OCI-LY7 (cell line): ENCODE measurements around the gene YY1AP1. TPM values are rescaled to one million over a fixed set of nuclear protein-coding genes. Genes with fewer than 3 reads are reported as not detected.
"Not testable (repeated sequence)": the region's sequence is repeated elsewhere in the genome, so short reads cannot be mapped to it uniquely, and the experiment has no call there.

Source experiments
- BruUV-seq: library from RNA; stranded (reverse); fragments of 400-500 nt; replicated peaks from 2 replicates; lab custom pipeline; 2021; lab: Mats Ljungman, UMichigan
- CTCF ChIA-PET: fragments of 300-600 bp; sonication (Branson Sonifier 250); formaldehyde crosslinking; loops from one replicate; lab custom pipeline; 2022; ENCODE audit warnings: antibody characterized with exemption; ENCODE audit not compliant: unreplicated experiment; lab: Charles Lee
- POLR2A ChIA-PET: fragments of 300-600 bp; sonication (Branson Sonifier 250); formaldehyde crosslinking; loops from one replicate; lab custom pipeline; 2022; ENCODE audit warnings: antibody characterized with exemption; lab: Charles Lee
- DNase-seq: peaks from one replicate; pipeline ENCODE4 v3.0.0-alpha.2; 2015; ENCODE audit warnings: low spot score
- H2AFZ ChIP-seq: fragments of 200-600 bp; sonication (generic), shearing (Covaris generic); 2 replicates; pipeline ENCODE4 v1.6.1; 2014; ENCODE audit warnings: mild to moderate bottlenecking, antibody characterized with exemption, low read length, moderate library complexity
- H3K27ac ChIP-seq: fragments of 200-600 bp; sonication (generic); 2 replicates; pipeline ENCODE4 v1.5.1; 2014; ENCODE audit warnings: mixed run types, low read depth, mild to moderate bottlenecking, moderate library complexity, low read length, inconsistent platforms; ENCODE audit not compliant: poor library complexity, severe bottlenecking
- H3K36me3 ChIP-seq: fragments of 200-600 bp; sonication (generic); 2 replicates; pipeline ENCODE4 v1.6.1; 2014; ENCODE audit warnings: mild to moderate bottlenecking, antibody characterized with exemption, low read length, moderate library complexity, mixed read lengths; ENCODE audit not compliant: insufficient read depth
- H3K4me1 ChIP-seq: fragments of 200-600 bp; sonication (generic); 2 replicates; pipeline ENCODE4 v1.5.1; 2014; ENCODE audit warnings: mild to moderate bottlenecking, low read length; ENCODE audit not compliant: insufficient read depth, poor library complexity, severe bottlenecking
- H3K4me2 ChIP-seq: fragments of 200-600 bp; sonication (generic); 2 replicates; pipeline ENCODE4 v1.6.1; 2014; ENCODE audit warnings: mild to moderate bottlenecking, low read length
- H3K4me3 ChIP-seq: fragments of 200-600 bp; sonication (generic); 2 replicates; pipeline ENCODE4 v1.5.1; 2014; ENCODE audit warnings: mild to moderate bottlenecking, low read depth, low read length; ENCODE audit not compliant: poor library complexity, severe bottlenecking
- H3K79me2 ChIP-seq: fragments of 200-600 bp; sonication (generic); 2 replicates; pipeline ENCODE4 v1.6.1; 2016; ENCODE audit warnings: low read depth, mild to moderate bottlenecking, low read length, moderate library complexity, mixed read lengths; ENCODE audit not compliant: insufficient read depth
- H3K9me2 ChIP-seq: fragments of 200-600 bp; sonication (generic); 2 replicates; pipeline ENCODE4 v1.6.1; 2016; ENCODE audit warnings: mild to moderate bottlenecking, low read length, mixed read lengths; ENCODE audit not compliant: insufficient read depth
- H3K9me3 ChIP-seq: fragments of 200-600 bp; sonication (generic); 2 replicates; pipeline ENCODE4 v1.6.1; 2014; ENCODE audit warnings: mild to moderate bottlenecking, mixed run types, low read length, mixed read lengths
- H4K20me1 ChIP-seq: fragments of 200-600 bp; sonication (generic); 2 replicates; pipeline ENCODE4 v1.6.1; 2014; ENCODE audit warnings: mild to moderate bottlenecking, antibody characterized with exemption, low read length, moderate library complexity, mixed read lengths; ENCODE audit not compliant: insufficient read depth
- EZH2phosphoT487 ChIP-seq: fragments of 200-600 bp; sonication (generic); IDR thresholded peaks from 2 replicates; pipeline ENCODE4 v1.6.1; 2018; ENCODE audit warnings: low read depth, borderline replicate concordance, mild to moderate bottlenecking, mixed run types, antibody characterized with exemption, low read length, moderate library complexity, mixed read lengths
- intact Hi-C: fragments of 100-400 bp; cut with micrococcal nuclease; formaldehyde crosslinking; loops from one replicate; pipeline ENCODE4 v1.10.0; 2022; ENCODE audit not compliant: unreplicated experiment
- total RNA-seq, 2 experiments: library from RNA; depleted of rRNA in 1 of 2; stranded (reverse); fragments of >200 nt in 1 of 2; shearing (Covaris generic) in 1 of 2; gene quantifications; 2 replicates each; pipeline ENCODE4 v1.2.3, GENCODE V29; 2014 to 2022
- TF ChIP-seq, protein P1 (sequence below): fragments of 200-600 bp; sonication (generic); conservative IDR thresholded peaks from 2 replicates; pipeline ENCODE4 v1.5.1; 2014; ENCODE audit warnings: mild to moderate bottlenecking, antibody characterized with exemption, low read length, moderate library complexity, mixed read lengths

Gene YY1AP1
- total RNA-seq, 2 experiments from 2014 or later, result 76.0 to 84.6 TPM

DNA sequence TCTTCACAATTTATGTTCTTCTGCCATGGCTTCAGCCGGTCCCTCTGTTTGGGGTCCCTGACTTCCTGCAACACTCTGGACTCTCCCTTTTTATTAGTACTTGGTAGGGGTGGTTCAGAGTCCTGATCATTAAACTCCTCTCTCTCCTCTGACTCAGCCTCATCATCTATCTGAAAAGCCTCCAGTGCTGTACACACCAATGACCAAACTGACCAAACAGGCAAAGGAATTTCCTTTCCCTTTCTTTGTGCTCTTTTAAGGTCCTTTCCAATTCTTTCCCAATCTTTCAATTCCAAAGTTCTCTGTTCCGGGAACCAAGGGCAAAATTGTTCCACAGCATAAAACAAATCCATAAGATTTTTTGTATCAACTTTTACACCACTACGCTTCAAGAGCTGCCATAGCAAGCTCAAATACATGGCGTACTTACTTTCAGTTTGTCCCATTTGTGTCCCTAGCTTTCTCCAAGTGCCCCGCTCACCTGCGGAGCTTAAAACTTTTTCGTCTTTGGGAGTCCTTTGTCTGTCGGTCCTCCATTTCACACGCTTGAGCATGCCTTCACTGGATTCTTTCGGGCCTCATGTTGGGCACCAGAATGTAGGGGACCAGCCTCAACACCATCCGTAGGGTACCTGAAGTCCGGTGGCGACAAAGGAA, 9.9 kb upstream of the YY1AP1 start:
- no peak overlapping the region for H3K27ac ChIP-seq
- TF ChIP-seq EZH2phosphoT487, result no peak
- TF ChIP-seq, protein P1, sequence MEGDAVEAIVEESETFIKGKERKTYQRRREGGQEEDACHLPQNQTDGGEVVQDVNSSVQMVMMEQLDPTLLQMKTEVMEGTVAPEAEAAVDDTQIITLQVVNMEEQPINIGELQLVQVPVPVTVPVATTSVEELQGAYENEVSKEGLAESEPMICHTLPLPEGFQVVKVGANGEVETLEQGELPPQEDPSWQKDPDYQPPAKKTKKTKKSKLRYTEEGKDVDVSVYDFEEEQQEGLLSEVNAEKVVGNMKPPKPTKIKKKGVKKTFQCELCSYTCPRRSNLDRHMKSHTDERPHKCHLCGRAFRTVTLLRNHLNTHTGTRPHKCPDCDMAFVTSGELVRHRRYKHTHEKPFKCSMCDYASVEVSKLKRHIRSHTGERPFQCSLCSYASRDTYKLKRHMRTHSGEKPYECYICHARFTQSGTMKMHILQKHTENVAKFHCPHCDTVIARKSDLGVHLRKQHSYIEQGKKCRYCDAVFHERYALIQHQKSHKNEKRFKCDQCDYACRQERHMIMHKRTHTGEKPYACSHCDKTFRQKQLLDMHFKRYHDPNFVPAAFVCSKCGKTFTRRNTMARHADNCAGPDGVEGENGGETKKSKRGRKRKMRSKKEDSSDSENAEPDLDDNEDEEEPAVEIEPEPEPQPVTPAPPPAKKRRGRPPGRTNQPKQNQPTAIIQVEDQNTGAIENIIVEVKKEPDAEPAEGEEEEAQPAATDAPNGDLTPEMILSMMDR, result no peak
- DNase-seq, result no peak
- H3K9me2 ChIP-seq, result no peaks in the 10 kb centered on the region
- no peaks in the 10 kb centered on the region for H4K20me1 ChIP-seq
- H3K36me3 ChIP-seq, result peaks cover 78% of the 10 kb centered on the region
- BruUV-seq, result no TSS peak
- no peak overlapping the region for H3K4me2 ChIP-seq
- H3K4me3 ChIP-seq, result no peak overlapping the region
- CTCF ChIA-PET, result no interaction called here
- POLR2A ChIA-PET, result no interaction called here
- H2AFZ ChIP-seq, result no peak overlapping the region
- intact Hi-C loops, result no loop called here
- no peaks in the 10 kb centered on the region for H3K4me1 ChIP-seq
- H3K79me2 ChIP-seq, result peaks cover 86% of the 10 kb centered on the region
- peaks cover 23% of the 10 kb centered on the region for H3K9me3 ChIP-seq

DNA sequence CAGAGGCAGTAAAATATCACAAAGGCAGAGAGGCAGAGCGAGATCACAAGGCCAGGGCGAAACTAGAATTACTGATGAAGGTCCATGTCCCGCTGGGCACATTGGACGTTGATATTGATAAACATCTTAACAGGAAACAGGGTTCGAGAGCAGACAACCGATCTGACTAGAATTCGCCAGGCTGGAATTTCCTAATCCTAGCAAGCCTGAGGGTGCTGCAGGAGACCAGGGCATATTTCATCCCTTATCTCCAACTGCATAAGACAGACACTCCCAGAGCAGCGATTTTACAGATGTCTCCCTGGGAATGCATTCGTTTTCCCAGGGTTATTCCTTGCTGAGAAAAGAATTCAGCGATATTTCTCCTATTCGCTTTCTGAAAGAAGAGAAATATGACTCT, 9.0 kb upstream of the YY1AP1 start:
- H3K27ac ChIP-seq, H2AFZ ChIP-seq, DNase-seq, H4K20me1 ChIP-seq, POLR2A ChIA-PET, H3K4me3 ChIP-seq, H3K4me1 ChIP-seq, CTCF ChIA-PET, BruUV-seq, H3K9me2 ChIP-seq, intact Hi-C loops, H3K4me2 ChIP-seq: not testable (repeated sequence)
- Histone ChIP-seq H3K9me3 (peaks cover 26% of the 10 kb centered on the region), H3K79me2 (peaks cover 87% of the 10 kb centered on the region), H3K36me3 (peaks cover 80% of the 10 kb centered on the region)

DNA sequence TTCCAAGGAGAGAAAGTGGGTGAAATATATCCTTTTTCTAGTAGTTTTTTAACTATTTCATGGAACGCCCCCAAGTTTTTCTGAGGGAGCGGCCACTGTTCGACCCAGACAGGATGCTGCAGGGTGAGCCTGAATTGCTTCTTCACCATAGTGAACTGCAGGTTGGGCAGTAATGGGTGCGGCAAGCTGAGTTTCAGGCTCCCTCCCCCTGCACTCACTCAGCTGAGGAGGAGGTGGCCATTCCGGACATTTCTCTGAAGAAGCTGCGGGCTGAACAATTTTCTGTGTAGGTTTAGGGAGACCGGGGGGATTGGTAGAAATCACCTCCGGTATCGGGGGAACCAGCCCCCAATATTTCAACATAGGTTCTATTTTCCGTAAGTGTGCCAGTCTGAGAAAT, 8.5 kb upstream of the YY1AP1 start:
- TF ChIP-seq EZH2phosphoT487, result no peak
- TF ChIP-seq, protein P1, result no peak
- no peak overlapping the region for H3K4me3 ChIP-seq
- no TSS peak for BruUV-seq
- POLR2A ChIA-PET, result no interaction called here
- H3K27ac ChIP-seq, result no peak overlapping the region
- H3K4me1 ChIP-seq, result no peaks in the 10 kb centered on the region
- no peak for DNase-seq
- no peaks in the 10 kb centered on the region for H4K20me1 ChIP-seq
- H3K79me2 ChIP-seq, result peaks cover 87% of the 10 kb centered on the region
- no peak overlapping the region for H2AFZ ChIP-seq
- H3K36me3 ChIP-seq, result peaks cover 83% of the 10 kb centered on the region
- peaks cover 32% of the 10 kb centered on the region for H3K9me3 ChIP-seq
- intact Hi-C loops, result no loop called here
- CTCF ChIA-PET, result no interaction called here
- H3K9me2 ChIP-seq, result no peaks in the 10 kb centered on the region
- H3K4me2 ChIP-seq, result no peak overlapping the region
